Measurements from ENCODE around the gene SMIM41. TPM values are rescaled to one million over a fixed set of nuclear protein-coding genes. Genes with fewer than 3 reads are reported as not detected.

SMIM41 gene
- total RNA-seq, 2 donors from 2014 or later: not detected

DNA sequence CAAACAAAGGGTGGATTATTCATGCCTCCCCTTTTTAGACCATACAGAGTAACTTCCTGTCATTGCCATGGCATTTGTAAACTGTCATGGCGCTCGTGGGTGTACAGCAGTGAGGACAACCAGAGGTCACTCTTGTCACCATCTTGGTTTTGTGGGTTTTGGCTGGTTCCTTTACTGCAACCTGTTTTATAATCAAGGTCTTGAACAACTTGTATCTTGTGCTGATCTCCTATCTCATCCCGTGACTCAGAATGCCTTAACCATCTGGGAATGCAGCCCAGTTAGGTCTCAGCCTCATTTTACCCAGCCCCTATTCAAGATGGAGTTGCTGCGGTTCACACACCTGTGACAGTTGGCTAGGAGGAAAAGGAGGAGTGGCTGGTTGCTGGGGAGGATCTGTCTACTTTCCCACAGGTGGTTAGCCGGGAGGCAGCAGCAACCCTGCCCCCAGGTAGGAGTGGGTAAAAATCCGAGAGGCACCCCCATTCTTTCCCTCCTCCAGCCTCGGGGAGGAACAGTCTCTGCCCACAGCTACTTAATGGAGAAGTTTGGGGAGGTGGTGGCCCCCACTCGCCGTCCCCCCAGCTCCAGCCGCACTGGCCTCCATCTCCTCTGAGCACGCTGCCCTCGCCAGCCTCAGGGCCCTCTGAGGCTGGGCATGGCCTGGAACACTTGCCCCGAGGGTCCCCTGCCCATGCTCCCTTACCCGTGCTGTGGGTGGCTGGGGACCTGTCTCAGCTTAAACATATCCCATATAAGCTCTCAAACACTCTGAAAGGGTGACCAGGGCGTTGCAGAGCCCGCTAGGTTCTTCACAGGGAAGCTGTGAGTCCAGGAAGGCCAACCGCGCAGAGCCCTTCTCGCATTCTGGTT is 41.7 kb downstream of the SMIM41 start:
- ATAC-seq (replicated peaks in 1 of 2) (no peak), DNase-seq (no peak)
- Mint-ChIP-seq H3K27ac (no peak overlapping the region), H3K9me3 (no peaks in the 10 kb centered on the region), H3K27me3 (ENCODE audit: low read depth) (peaks cover 14% of the 10 kb centered on the region), H3K36me3 (ENCODE audit: insufficient read depth in 2 of 2) (no peaks in the 10 kb centered on the region), H3K4me3 (no peak overlapping the region), H3K4me1 (ENCODE audit: low read depth) (peaks cover 44% of the 10 kb centered on the region)

DNA sequence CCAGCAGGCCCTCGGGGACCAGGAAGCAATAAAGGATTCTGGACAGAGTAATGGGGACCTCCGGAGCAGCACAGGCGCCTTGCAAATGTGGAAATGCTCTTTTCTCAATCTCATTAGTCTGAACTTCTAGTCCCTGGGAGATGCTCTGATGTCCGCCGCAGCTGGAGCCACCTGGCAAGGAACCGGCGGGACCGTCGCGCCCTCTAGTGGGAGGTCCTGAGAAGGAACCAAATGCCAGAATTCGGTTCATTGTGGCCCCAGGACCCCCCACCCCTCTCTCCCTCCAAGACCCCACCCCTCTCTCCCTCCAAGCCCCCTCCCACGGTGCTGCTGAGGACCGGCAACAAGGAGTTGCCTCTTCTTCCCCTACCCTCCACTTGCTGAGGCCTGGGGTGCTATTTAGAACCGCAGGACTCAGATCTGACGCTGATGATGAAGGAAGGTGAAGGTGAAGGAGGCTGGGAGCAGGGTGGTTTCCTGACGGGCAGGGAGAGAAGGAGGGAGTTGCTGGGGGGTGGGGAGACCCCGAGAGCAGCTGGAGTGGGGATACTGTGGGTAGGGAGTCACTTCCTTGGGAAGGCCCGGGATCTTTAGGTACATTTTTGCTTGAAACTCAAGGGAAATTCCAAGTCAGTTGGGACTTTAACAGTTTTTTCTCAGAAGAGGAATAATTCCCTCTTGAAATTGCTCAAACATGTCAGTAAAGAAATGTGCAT is 42.5 kb downstream of the SMIM41 start:
- H3K27me3 Mint-ChIP-seq (ENCODE audit: low read depth): peaks cover 14% of the 10 kb centered on the region
- no peaks in the 10 kb centered on the region for H3K9me3 Mint-ChIP-seq
- no peaks in the 10 kb centered on the region for H3K36me3 Mint-ChIP-seq (ENCODE audit: insufficient read depth in 2 of 2)
- no peak overlapping the region for H3K27ac Mint-ChIP-seq
- H3K4me1 Mint-ChIP-seq (ENCODE audit: low read depth): peaks cover 36% of the 10 kb centered on the region
- ATAC-seq (replicated peaks in 1 of 2): peak in 1 of 2 donors; percentile 20
- H3K4me3 Mint-ChIP-seq: no peak overlapping the region
- DNase-seq: peak; percentile 66 to 72

DNA sequence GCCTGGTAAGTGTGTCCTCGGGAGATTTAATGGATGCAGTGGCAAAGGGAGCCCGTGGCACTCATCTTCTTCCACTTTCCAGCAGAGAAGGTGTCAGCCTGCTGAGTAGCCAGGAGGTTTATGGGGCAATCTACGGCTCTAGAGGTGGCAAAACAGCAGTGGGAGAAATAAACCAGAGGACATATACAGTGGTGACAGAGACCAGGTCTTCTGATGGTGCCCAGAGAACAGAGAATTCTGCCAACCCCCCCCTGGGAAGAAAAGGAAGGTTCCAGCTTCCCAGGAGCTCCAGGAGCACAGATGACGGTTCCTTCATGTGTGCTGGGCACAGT is 43.0 kb downstream of the SMIM41 start:
- Mint-ChIP-seq H3K27me3 (ENCODE audit: low read depth) (peaks cover 14% of the 10 kb centered on the region), H3K9me3 (no peaks in the 10 kb centered on the region), H3K4me3 (no peak overlapping the region), H3K36me3 (ENCODE audit: insufficient read depth in 2 of 2) (no peaks in the 10 kb centered on the region), H3K4me1 (ENCODE audit: low read depth) (peaks cover 33% of the 10 kb centered on the region), H3K27ac (no peak overlapping the region)
- DNase-seq (no peak), ATAC-seq (replicated peaks in 1 of 2) (no peak)

DNA sequence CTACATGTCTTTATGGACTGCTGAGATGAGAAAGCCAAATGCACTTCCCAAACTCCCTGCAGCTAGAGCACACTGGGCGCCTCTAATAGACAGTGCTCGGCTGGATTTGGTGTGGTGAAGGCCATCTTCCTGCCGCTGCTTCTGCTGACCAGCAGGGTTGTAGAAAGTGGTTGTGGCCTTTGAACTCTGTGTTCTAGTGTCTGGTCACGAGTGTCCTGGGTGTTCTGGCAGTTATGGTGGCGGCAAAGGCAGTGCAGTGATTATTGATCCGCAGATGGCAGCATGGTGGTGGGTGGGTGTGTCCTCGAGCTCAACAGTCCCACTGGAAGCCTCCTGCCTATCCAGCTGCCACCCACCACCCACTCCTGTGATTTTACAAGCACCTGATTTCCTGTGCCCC is 43.4 kb downstream of the SMIM41 start:
- H3K9me3 Mint-ChIP-seq: no peaks in the 10 kb centered on the region
- ATAC-seq (replicated peaks in 1 of 2) (no peak), DNase-seq (no peak)
- peaks cover 18% of the 10 kb centered on the region for H3K27me3 Mint-ChIP-seq (ENCODE audit: low read depth)
- no peaks in the 10 kb centered on the region for H3K36me3 Mint-ChIP-seq (ENCODE audit: insufficient read depth in 2 of 2)
- no peak overlapping the region for H3K27ac Mint-ChIP-seq
- peaks cover 30% of the 10 kb centered on the region for H3K4me1 Mint-ChIP-seq (ENCODE audit: low read depth)
- no peak overlapping the region for H3K4me3 Mint-ChIP-seq

DNA sequence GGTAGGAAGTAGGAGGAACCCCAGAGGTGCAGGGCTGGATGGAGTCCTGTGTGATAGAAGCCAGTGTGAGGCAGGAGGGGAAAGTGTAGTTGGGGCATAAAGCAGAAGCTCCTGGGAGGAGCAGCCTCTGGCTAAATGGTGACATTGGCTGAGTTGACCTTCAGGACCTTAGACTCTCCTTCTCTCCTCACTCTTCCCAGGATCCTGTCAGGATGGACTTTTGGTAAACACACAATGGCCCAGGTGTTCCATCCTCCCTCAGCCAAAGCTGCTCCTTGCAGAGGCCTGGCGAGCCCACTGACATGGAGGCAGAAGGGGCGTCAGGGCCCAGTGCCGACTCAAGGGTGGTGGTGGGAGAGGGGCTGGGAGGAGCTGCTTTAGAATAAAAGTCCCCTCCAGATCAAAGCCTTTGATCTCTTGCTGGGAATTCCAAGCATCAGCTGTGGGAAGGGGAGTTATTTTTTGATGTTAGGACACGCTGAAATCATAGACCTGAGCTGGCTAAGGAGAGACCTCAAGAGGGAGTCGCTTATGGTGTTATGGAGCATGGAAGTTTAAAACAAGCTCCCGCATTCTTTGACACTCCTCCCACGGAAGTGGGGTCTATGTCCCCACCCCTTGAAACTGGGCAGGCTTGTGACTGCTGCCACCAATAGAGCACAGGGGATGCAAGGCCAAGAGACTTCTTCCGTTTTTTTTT is 44.1 kb downstream of the SMIM41 start:
- no peak for ATAC-seq (replicated peaks in 1 of 2)
- H3K4me1 Mint-ChIP-seq (ENCODE audit: low read depth): peaks cover 23% of the 10 kb centered on the region
- peaks cover 19% of the 10 kb centered on the region for H3K27me3 Mint-ChIP-seq (ENCODE audit: low read depth)
- H3K36me3 Mint-ChIP-seq (ENCODE audit: insufficient read depth in 2 of 2): no peaks in the 10 kb centered on the region
- H3K27ac Mint-ChIP-seq: no peak overlapping the region
- H3K4me3 Mint-ChIP-seq: no peak overlapping the region
- no peak for DNase-seq
- H3K9me3 Mint-ChIP-seq: no peaks in the 10 kb centered on the region

DNA sequence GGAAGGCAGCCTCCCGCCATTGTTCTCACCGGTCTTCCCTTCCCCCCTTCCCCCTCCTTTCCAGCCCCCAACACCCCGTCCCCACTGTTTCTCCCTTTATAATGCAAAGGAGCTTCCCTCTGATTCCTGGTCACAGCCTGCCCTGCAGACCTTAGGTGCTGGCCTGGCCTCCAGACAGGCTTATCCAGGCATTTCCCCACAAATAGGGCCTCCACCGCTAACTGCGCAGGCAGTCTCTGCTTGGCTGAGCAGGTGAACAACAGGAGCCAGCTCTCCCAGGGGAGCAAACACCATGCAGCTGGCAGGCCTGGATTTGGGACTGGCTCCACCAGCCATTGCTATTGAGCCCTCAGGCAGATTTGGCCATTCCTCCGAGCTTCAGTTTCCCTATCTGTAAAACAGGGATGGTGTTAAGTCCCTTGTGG is 46.0 kb downstream of the SMIM41 start:
- Mint-ChIP-seq H3K27ac (no peak overlapping the region), H3K4me3 (no peak overlapping the region), H3K36me3 (ENCODE audit: insufficient read depth in 2 of 2) (no peaks in the 10 kb centered on the region), H3K9me3 (no peaks in the 10 kb centered on the region), H3K4me1 (ENCODE audit: low read depth) (peaks cover 9% of the 10 kb centered on the region), H3K27me3 (ENCODE audit: low read depth) (peaks cover 10% of the 10 kb centered on the region)
- ATAC-seq (replicated peaks in 1 of 2) (no peak), DNase-seq (no peak)

DNA sequence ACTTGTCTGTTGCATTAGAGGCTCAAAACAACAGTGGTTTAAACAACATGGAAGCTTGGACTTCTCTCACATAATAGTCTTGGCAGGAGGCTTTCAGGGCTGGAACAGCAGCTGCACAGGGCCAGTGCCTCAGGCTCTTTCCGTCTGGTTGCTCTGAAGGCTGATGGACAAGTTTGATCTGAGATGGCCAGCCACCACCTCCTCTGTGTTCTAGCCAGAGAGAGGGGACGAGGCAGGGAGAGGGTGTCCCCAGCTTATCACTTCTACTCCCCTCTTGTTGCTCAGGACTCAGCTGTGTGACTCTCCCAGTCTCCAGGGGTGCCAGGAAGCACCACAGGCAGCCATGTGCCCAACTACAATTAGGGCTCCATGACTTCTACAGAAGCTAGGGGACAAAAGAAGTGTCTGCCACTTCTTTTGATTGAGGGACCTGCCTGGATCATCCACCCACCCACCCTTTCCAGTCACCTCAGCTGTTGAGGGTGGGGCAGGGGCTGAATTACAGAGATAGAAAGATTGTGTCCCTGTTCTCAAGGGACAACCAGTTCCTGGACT is 46.6 kb downstream of the SMIM41 start:
- Mint-ChIP-seq H3K27me3 (ENCODE audit: low read depth) (peaks cover 10% of the 10 kb centered on the region), H3K27ac (no peak overlapping the region), H3K9me3 (no peaks in the 10 kb centered on the region), H3K4me3 (no peak overlapping the region), H3K36me3 (ENCODE audit: insufficient read depth in 2 of 2) (no peaks in the 10 kb centered on the region), H3K4me1 (ENCODE audit: low read depth) (peaks cover 9% of the 10 kb centered on the region)
- DNase-seq (no peak), ATAC-seq (replicated peaks in 1 of 2) (no peak)

DNA sequence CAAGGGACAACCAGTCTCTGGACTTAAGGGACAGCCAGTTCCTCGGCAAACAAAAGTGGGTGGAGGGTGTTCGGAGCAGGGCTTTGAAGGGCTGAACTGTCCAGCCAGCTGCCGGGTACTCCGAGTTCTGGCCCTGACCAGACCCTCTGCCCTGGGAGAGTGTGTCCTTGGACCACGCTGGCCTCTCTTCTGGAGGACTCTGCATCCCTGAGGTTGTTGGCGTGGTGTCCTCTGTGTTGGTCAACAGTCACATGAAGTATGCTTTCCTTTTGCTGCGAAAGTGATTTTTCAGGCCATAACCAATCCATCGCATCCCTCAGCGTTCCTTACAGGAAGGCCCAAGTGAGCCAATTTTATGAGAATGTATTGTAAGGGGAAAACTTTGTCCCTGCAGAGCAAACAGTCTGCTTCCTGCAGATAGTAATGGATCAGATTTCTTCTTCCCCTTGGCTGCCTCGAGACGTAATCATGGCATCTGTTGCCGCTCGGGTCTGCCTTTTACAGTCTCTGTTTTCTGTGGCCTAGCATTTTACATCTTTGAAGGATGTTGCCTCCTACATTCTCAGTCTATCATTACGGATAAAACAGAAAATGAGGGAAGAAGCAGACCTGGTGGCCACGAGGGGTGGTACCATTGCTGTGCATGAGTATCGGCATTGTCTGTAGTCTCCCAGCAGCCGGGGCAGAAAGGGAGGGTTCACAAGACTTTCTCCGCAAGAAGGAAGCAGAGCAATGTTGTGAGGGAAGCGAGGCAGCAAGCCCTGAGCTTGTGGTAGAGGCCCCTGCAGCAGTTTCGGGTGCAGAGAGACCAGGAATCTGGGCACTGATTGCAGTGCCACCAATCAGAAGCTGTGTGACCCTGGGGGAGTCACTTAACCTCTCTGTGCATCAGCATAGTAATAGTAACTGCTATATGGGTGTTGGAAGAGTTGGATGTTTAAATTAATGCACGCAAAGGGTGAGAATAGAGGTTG is 47.4 kb downstream of the SMIM41 start:
- H3K27me3 Mint-ChIP-seq (ENCODE audit: low read depth): peaks cover 18% of the 10 kb centered on the region
- H3K9me3 Mint-ChIP-seq: no peaks in the 10 kb centered on the region
- no peak overlapping the region for H3K27ac Mint-ChIP-seq
- DNase-seq (no peak), ATAC-seq (replicated peaks in 1 of 2) (no peak)
- H3K4me1 Mint-ChIP-seq (ENCODE audit: low read depth): peaks cover 4% of the 10 kb centered on the region
- H3K36me3 Mint-ChIP-seq (ENCODE audit: insufficient read depth in 2 of 2): no peaks in the 10 kb centered on the region
- no peak overlapping the region for H3K4me3 Mint-ChIP-seq

DNA sequence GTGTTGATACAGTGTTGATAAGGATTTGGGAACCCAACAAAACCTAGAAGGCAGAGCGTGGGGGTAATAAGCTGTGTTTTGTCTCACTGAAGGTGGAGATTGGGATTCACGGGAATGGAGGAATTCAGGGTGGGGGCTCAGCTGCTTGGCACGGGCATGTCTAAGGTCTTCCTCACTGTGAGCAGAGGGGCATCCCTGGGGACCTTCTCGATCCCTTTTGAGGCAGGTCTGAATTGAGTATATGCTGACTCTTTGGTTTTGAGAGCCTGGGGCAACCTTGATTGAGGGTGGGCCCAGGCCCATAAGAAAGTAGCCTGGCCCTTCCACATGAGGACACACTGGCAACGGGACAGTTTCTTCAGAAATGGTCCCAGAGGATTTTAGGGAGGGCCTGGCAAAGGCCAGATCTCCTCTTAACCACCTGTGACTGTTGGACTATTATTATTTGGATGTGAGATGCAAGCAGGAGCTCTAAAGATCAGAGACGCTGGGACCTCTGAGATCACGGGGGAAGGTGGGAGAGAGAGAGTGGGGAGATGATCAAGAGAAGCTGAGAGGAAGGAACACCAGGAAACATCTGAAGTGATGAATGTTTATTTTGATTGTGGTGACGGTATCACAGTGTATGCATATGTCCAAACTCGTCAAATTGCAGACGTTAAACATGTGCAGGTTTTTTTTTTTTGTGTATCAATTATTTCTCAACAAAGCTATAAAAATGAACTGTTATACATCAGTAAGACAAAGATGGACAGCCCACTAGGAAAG is 48.4 kb downstream of the SMIM41 start:
- Mint-ChIP-seq H3K4me1 (ENCODE audit: low read depth) (no peaks in the 10 kb centered on the region), H3K36me3 (ENCODE audit: insufficient read depth in 2 of 2) (no peaks in the 10 kb centered on the region), H3K27ac (no peak overlapping the region), H3K9me3 (no peaks in the 10 kb centered on the region), H3K4me3 (no peak overlapping the region), H3K27me3 (ENCODE audit: low read depth) (peaks cover 18% of the 10 kb centered on the region)
- ATAC-seq (replicated peaks in 1 of 2): no peak
- DNase-seq: no peak

DNA sequence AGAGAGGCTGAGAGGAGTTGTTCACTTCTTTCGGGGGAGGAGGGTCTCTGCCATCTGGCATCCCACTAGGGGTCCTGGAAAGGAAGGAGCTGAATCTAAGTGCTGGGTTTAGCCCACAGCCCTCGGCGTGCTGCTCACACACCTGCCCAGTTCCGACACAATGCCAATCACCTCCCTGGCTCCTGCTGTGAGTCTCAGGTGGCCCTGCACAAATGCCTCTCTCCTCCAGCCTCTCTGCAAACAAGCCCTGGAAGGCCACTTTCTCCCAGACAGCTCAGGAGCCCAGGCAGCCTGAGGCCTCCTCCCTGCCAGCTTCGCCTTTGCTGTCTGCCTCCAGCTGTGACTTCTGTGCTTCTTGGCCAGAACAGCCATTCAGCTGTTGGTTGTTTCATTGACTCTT is 51.2 kb downstream of the SMIM41 start:
- peaks cover 13% of the 10 kb centered on the region for H3K27me3 Mint-ChIP-seq (ENCODE audit: low read depth)
- H3K9me3 Mint-ChIP-seq: no peaks in the 10 kb centered on the region
- H3K36me3 Mint-ChIP-seq (ENCODE audit: insufficient read depth in 2 of 2): no peaks in the 10 kb centered on the region
- ATAC-seq (replicated peaks in 1 of 2): no peak
- DNase-seq: no peak
- H3K4me1 Mint-ChIP-seq (ENCODE audit: low read depth): no peaks in the 10 kb centered on the region
- no peak overlapping the region for H3K4me3 Mint-ChIP-seq
- no peak overlapping the region for H3K27ac Mint-ChIP-seq

DNA sequence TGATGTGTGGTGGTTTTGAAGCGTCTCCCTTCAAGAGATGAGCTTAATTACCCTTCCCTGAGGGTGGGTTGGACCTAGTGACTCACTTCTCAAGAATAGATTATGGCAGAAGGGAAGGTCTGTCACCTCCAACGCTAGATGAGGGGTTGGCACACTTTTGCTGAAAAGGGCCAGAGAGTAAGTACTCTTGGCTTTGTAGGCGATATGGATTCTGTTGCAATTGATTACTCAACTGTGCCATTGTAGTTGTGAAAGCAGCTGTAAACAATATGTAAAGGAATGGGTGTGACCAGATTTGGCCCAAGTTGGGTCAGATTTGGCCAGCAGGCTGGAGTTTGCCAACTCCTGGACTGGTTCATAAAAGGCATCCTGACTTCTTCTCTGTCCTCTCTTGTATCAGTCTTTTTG is 53.3 kb downstream of the SMIM41 start:
- H3K9me3 Mint-ChIP-seq: no peaks in the 10 kb centered on the region
- ATAC-seq (replicated peaks in 1 of 2) (peak in 1 of 2 donors; percentile 36), DNase-seq (no peak)
- no peak overlapping the region for H3K4me3 Mint-ChIP-seq
- H3K36me3 Mint-ChIP-seq (ENCODE audit: insufficient read depth in 2 of 2): no peaks in the 10 kb centered on the region
- H3K4me1 Mint-ChIP-seq (ENCODE audit: low read depth): no peaks in the 10 kb centered on the region
- H3K27ac Mint-ChIP-seq: no peak overlapping the region
- H3K27me3 Mint-ChIP-seq (ENCODE audit: low read depth): peaks cover 11% of the 10 kb centered on the region

DNA sequence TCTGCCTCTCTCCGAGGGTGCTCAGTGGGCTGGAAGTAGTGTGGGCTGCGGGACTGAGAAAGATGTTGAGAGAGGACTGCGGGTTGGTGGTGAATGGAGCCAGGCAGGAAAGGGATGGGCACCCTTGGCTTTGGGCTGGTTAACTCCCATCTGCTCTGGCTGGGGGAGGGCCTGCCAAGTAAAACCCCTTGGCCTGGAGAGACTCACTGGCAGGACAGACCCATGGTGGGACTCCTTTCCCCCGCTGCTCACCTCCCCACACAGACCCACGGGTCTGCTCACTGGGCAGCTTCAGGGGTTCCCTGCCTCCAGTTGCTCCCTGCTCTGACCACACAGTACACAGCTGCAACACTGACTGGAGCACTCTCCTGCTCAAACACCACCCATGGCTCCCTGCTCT is 58.2 kb downstream of the SMIM41 start:
- Mint-ChIP-seq H3K36me3 (ENCODE audit: insufficient read depth in 2 of 2) (no peaks in the 10 kb centered on the region), H3K9me3 (no peaks in the 10 kb centered on the region), H3K27ac (no peak overlapping the region), H3K4me3 (no peak overlapping the region), H3K4me1 (ENCODE audit: low read depth) (no peaks in the 10 kb centered on the region), H3K27me3 (ENCODE audit: low read depth) (no peaks in the 10 kb centered on the region)
- DNase-seq: no peak
- ATAC-seq (replicated peaks in 1 of 2): no peak
